ENCODE results near the gene COL1A2. TPM values are rescaled to one million over a fixed set of nuclear protein-coding genes. Genes with fewer than 3 reads are reported as not detected.

Gene COL1A2
- 0.52 TPM for total RNA-seq

DNA sequence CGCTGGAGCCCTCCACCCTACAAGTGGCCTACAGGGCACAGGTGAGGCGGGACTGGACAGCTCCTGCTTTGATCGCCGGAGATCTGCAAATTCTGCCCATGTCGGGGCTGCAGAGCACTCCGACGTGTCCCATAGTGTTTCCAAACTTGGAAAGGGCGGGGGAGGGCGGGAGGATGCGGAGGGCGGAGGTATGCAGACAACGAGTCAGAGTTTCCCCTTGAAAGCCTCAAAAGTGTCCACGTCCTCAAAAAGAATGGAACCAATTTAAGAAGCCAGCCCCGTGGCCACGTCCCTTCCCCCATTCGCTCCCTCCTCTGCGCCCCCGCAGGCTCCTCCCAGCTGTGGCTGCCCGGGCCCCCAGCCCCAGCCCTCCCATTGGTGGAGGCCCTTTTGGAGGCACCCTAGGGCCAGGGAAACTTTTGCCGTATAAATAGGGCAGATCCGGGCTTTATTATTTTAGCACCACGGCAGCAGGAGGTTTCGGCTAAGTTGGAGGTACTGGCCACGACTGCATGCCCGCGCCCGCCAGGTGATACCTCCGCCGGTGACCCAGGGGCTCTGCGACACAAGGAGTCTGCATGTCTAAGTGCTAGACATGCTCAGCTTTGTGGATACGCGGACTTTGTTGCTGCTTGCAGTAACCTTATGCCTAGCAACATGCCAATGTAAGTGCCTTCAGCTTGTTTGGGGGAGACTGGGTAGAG lies at the start of gene COL1A2:
Gene COL1A2 (plus strand): TSS at position 459 of the 704 bp plus-strand sequence. CDS start 137 bp downstream, at position 596.
- H3K9me3 ChIP-seq (ENCODE audit: low read depth, low read length) = no peaks in the 10 kb centered on the region
- H3K27me3 ChIP-seq (ENCODE audit: insufficient read depth, low read length) = peaks cover 18% of the 10 kb centered on the region
- peaks cover 11% of the 10 kb centered on the region for H3K4me1 ChIP-seq (ENCODE audit: insufficient read depth, low read length)
- no peak within 1 kb of the TSS for H3K4me3 ChIP-seq (ENCODE audit: low read length)

DNA sequence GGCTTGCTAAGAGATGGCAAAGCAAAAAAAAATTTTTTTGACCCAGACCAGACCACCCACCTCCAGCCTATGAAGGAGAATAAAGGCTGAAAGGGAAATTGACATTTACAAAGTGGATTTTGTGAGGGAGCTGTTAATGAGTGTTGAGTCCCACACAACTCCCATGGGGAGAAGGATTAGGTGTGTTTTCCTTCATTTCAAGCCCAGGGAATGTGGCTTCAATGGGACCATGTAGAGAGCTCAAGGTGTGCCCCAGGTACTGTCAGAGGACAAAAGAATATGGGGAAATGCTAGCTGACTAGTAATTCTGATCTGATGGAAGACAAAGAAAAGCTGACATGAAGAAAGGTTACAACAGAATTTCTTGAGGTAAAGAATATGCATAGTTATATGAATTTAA lies 48.8 kb upstream of the COL1A2 start:
- no peaks in the 10 kb centered on the region for H3K9me3 ChIP-seq (ENCODE audit: low read depth, low read length)
- no peaks in the 10 kb centered on the region for H3K27me3 ChIP-seq (ENCODE audit: insufficient read depth, low read length)
- H3K4me1 ChIP-seq (ENCODE audit: insufficient read depth, low read length) = no peaks in the 10 kb centered on the region
- H3K4me3 ChIP-seq (ENCODE audit: low read length) = no peak overlapping the region

DNA sequence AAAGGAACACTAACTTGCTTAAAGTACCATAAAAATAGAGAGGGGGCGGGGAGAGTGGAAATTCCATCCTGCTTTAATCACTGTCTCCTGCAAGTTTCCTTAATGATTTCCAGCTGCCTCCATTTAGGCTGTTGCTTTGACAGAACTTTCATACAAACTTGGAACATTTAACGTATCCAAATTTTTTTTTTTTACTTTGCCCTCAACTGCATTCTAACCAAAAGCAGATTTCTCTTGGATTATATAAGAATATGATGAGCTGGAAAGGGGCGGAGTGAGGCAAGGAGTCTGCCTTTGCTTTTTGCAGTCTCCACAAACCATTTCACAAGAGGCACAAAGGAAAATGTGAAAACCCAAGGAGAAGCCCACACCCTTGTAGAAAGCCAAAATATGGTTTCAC lies 46.6 kb upstream of the COL1A2 start:
- H3K4me3 ChIP-seq (ENCODE audit: low read length) = no peak overlapping the region
- H3K4me1 ChIP-seq (ENCODE audit: insufficient read depth, low read length) = no peaks in the 10 kb centered on the region
- H3K9me3 ChIP-seq (ENCODE audit: low read depth, low read length) = no peaks in the 10 kb centered on the region
- H3K27me3 ChIP-seq (ENCODE audit: insufficient read depth, low read length) = no peaks in the 10 kb centered on the region

DNA sequence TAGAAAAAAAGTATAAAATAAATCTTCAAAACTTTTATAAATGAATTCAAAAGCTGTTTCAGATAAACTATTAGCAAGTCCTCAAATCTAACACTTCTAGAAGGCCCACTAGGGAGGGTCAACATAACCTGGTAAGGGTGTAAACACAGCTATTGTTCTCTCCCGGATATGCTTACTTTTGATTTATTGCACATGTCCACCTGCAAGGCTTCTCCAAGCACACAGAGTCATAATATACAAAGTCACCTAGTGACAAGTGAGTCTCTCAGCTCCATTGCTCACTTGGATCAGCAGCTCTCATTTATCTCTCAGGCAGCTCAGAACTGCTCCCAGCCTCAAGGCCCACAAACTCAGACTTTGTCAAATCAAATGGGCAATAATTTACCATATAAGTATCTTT lies 44.0 kb upstream of the COL1A2 start:
- Histone ChIP-seq H3K27me3 (ENCODE audit: insufficient read depth, low read length) (no peaks in the 10 kb centered on the region), H3K4me3 (ENCODE audit: low read length) (no peak overlapping the region), H3K4me1 (ENCODE audit: insufficient read depth, low read length) (no peaks in the 10 kb centered on the region), H3K9me3 (ENCODE audit: low read depth, low read length) (no peaks in the 10 kb centered on the region)

DNA sequence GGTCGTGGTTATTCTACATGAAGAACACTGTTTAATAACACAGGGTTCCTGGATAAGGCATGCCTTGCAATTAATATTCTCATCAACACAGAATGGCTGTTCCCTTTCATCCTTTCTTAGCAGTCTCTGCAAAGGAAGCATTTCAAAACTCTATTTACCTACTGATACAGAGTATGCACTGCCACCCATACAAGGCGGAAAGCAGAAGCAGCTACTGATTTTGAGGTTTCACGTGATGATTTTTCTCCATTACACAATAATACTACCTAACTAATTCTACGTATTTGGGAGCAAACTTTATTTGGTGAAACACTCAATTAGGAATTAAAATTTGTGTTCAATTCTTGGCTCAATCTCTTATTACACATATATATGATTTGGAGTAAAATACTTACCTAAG lies 43.0 kb upstream of the COL1A2 start:
- Histone ChIP-seq H3K27me3 (ENCODE audit: insufficient read depth, low read length) (no peaks in the 10 kb centered on the region), H3K4me1 (ENCODE audit: insufficient read depth, low read length) (no peaks in the 10 kb centered on the region), H3K9me3 (ENCODE audit: low read depth, low read length) (no peaks in the 10 kb centered on the region), H3K4me3 (ENCODE audit: low read length) (no peak overlapping the region)

DNA sequence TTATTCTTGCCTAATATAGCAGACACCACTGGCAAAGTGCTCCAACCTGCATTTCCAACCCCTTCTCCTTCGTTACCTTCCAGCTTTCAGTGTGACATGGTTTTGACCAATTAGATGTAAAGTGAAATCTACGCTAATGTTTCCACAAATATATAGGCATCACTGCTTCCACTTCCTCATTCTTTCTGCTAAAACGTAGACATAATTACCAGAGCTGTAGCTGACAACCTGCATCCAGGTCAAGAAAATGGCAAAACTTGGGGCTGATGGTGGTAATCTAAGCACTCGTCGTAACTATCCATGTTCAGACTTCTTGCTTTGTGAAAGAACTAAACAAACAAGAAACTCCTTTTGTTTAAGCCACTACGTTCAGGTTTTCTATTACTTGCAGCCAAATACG lies 41.8 kb upstream of the COL1A2 start:
- Histone ChIP-seq H3K4me1 (ENCODE audit: insufficient read depth, low read length) (no peaks in the 10 kb centered on the region), H3K4me3 (ENCODE audit: low read length) (no peak overlapping the region)

DNA sequence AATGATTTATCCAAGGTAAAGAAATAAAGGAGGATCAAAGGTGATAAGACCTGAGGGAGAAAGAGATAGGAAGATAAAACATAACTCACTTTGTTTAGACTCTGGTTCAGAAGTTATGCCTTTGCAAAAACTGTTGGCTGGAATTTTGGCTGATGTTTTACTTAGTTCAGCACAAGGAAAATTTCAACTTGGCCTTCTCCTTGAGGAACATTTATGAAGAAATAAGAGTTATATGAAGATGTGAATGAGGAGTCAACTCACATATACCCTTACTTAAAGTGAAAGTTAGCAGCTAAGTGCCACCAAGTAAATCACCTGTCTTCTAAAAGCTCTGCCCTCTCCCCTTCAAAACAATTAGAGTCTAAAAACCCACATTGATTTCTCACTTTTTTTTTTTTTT lies 39.7 kb upstream of the COL1A2 start:
- no peak overlapping the region for H3K4me3 ChIP-seq (ENCODE audit: low read length)

More for the DNA sequence above, 41.8 kb upstream of the COL1A2 start:
- no peaks in the 10 kb centered on the region for H3K27me3 ChIP-seq (ENCODE audit: insufficient read depth, low read length)
- H3K9me3 ChIP-seq (ENCODE audit: low read depth, low read length) = no peaks in the 10 kb centered on the region

DNA sequence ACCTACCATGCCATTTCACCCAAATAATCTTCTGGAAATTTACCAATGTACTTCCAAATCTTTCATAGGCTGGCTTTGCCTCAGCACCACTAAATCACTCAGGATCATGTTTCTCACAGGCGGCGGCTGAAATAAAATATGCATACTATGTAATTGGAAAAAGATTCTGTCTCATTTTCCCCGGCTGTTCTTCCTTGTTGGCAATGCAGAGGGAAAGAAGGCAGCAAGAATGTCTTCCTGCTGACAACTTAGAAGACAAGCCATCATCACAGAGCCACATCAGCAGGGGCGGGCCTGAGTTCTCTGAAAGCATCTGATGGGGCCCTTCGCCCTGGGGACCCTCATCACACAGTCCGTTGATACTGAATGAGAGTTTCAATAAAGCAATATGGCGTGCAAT lies 39.2 kb upstream of the COL1A2 start:
- H3K27me3 ChIP-seq (ENCODE audit: insufficient read depth, low read length) = no peaks in the 10 kb centered on the region
- no peaks in the 10 kb centered on the region for H3K4me1 ChIP-seq (ENCODE audit: insufficient read depth, low read length)
- no peak overlapping the region for H3K4me3 ChIP-seq (ENCODE audit: low read length)
- no peaks in the 10 kb centered on the region for H3K9me3 ChIP-seq (ENCODE audit: low read depth, low read length)

More for the DNA sequence above, 39.7 kb upstream of the COL1A2 start:
- Histone ChIP-seq H3K27me3 (ENCODE audit: insufficient read depth, low read length) (no peaks in the 10 kb centered on the region), H3K4me1 (ENCODE audit: insufficient read depth, low read length) (no peaks in the 10 kb centered on the region), H3K9me3 (ENCODE audit: low read depth, low read length) (no peaks in the 10 kb centered on the region)

DNA sequence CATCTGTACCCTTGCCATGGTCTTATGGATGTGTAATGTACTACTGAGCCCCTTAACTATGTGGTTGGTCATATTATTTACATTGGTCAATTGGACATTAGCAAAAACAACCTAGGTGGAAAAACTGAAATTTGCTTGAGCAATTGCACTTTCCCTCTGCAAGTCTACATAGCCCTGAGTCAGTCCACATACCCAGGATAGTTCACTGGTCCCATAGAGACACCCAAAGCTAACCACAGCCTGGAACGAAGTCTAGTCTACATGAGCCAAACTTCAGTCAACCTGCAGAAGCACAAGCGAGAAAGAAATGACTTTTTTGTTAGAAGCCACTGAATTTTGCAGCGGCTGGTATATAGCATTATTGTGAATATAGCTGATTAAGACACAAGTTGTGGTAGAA lies 37.6 kb upstream of the COL1A2 start:
- Histone ChIP-seq H3K4me1 (ENCODE audit: insufficient read depth, low read length) (no peaks in the 10 kb centered on the region), H3K27me3 (ENCODE audit: insufficient read depth, low read length) (no peaks in the 10 kb centered on the region), H3K9me3 (ENCODE audit: low read depth, low read length) (no peaks in the 10 kb centered on the region), H3K4me3 (ENCODE audit: low read length) (no peak overlapping the region)

DNA sequence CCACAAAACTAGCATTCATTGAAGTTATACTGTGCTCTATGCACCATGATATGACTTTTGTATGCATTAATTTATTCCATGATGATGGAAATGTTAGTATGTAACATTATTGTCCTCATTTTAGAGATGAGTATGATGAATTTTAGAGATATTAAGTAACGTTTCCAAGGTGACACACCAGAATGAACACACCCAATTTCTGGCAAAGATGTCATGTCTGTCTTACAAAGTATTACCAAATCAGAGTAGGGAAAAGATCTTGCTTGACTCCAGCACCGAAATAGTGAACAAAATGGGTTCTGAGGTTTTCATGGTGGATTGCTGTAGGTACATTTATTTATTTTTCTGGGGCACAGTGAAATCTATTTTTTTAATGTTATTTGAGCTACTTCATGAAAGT lies 33.8 kb upstream of the COL1A2 start:
- no peaks in the 10 kb centered on the region for H3K27me3 ChIP-seq (ENCODE audit: insufficient read depth, low read length)
- H3K4me1 ChIP-seq (ENCODE audit: insufficient read depth, low read length) = no peaks in the 10 kb centered on the region
- H3K4me3 ChIP-seq (ENCODE audit: low read length) = no peak overlapping the region
- no peaks in the 10 kb centered on the region for H3K9me3 ChIP-seq (ENCODE audit: low read depth, low read length)

DNA sequence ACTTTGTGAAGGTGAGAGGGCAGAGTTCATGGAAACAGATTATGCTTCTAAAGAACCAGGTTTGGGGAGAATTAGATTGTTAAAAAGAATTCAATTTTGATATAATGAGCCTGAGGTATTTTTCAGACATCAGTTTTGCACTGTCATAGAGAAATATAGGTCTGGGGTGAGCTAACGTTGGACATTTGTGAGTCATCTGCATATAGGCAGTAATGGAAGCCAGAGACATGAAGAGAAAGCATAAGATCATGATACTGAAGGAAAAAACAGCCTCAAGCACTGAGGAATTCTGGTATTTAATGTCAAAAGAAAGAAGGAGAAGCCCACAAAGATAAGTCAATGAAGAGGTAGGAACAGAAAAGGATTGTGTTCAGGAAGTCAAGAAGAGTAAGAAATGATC lies 32.4 kb upstream of the COL1A2 start:
- no peak overlapping the region for H3K4me3 ChIP-seq (ENCODE audit: low read length)
- H3K4me1 ChIP-seq (ENCODE audit: insufficient read depth, low read length) = no peaks in the 10 kb centered on the region
- H3K27me3 ChIP-seq (ENCODE audit: insufficient read depth, low read length) = no peaks in the 10 kb centered on the region
- H3K9me3 ChIP-seq (ENCODE audit: low read depth, low read length) = no peaks in the 10 kb centered on the region

DNA sequence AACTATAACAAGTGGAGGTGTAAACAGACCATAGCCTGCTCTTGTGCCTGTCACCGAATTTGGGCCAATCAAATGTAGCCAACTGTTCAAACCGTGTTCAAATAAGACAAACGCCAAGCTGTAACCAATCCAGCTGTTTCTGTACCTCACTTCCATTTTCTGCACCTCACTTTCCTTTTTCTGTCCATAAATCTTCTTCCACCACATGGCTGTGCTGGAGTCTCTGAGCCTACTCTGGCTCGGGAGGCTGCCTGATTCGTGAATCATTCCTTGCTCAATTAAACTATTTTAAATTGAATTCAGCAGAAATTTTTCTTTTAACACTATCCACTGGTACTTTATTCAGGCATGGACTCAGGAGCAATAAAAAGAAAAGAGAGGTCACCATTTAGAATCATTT lies 29.9 kb upstream of the COL1A2 start:
- H3K4me3 ChIP-seq (ENCODE audit: low read length) = no peak overlapping the region
- no peaks in the 10 kb centered on the region for H3K4me1 ChIP-seq (ENCODE audit: insufficient read depth, low read length)
- no peaks in the 10 kb centered on the region for H3K9me3 ChIP-seq (ENCODE audit: low read depth, low read length)
- H3K27me3 ChIP-seq (ENCODE audit: insufficient read depth, low read length) = no peaks in the 10 kb centered on the region

DNA sequence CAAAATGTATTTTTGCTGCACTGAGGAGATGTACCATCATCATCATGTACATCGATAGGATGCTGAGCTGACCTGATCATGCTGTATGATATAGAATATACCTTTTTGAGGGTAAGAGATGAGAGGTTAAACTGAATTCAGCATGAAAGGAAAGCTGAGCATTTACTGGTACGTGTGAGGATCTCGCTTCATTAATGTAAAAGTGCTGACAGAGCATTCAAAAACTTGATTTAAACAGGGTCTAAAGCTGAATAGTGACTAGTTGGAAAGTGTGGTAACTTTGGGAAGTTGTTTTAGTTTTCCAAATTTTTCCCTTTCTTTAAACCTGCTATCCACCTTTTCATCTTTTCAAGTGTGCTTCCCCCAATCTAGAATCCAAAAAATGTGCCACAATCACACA lies 28.5 kb upstream of the COL1A2 start:
- Histone ChIP-seq H3K9me3 (ENCODE audit: low read depth, low read length) (no peaks in the 10 kb centered on the region), H3K4me1 (ENCODE audit: insufficient read depth, low read length) (no peaks in the 10 kb centered on the region), H3K27me3 (ENCODE audit: insufficient read depth, low read length) (no peaks in the 10 kb centered on the region), H3K4me3 (ENCODE audit: low read length) (no peak overlapping the region)

DNA sequence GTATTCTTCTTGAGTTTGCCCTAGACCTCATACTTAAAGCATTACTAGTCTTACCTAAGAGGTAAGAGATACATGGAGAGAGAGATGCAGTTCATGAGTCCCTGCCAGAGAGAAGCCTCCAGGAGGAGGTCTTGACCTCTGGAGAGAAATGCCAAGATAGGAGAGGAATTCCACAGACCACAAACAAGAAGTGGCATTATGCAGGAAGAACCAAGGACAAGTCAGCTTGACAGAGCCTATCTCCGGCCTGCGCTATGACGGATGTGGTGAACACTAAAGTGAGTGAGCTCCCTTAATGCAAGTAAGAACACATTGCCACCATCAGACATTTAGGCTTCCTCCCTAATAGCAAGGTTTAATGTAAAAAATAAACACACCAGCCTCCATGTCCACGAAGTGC lies 27.9 kb upstream of the COL1A2 start:
- Histone ChIP-seq H3K4me3 (ENCODE audit: low read length) (no peak overlapping the region), H3K27me3 (ENCODE audit: insufficient read depth, low read length) (no peaks in the 10 kb centered on the region), H3K4me1 (ENCODE audit: insufficient read depth, low read length) (no peaks in the 10 kb centered on the region), H3K9me3 (ENCODE audit: low read depth, low read length) (no peaks in the 10 kb centered on the region)

DNA sequence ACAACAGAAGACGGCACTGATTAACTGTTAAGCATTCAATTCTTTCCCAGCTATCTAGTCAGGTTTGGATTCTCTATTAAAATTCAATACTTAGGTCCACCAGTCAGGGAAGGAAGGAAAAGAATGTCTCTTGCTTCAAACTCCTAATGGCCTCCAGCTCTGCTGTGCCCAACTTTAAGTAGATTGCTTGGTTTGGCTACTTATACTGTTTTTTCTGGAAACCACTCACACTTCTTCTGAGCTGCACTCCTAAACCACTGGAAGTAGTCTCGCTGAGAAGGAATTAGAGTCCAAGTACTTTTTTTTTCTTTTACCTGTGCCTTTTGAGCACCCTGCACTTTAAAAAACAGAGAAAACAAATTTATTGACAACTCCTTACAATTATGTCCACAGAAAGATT lies 26.7 kb upstream of the COL1A2 start:
- H3K9me3 ChIP-seq (ENCODE audit: low read depth, low read length) = no peaks in the 10 kb centered on the region
- H3K4me3 ChIP-seq (ENCODE audit: low read length) = no peak overlapping the region
- H3K27me3 ChIP-seq (ENCODE audit: insufficient read depth, low read length) = no peaks in the 10 kb centered on the region
- H3K4me1 ChIP-seq (ENCODE audit: insufficient read depth, low read length) = no peaks in the 10 kb centered on the region

DNA sequence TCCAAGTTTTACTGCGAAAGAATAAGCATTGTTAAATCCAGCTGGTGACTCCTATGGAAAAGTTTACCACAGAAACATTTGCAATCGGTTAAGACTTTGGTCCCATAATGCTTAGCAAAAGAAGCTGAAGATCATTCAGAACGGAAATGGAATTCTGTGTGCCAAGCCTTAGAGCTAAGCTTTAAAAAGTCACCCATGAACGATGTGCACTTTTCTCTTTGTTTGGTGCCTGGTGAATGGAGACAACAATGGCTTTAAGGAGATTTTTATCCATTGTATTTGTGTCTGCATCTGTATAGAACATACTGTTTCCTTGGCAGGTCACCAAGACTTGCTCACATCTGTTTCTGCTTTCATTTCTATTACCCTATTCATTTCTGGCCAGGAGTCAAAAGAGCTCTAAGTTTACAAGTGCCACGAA lies 26.3 kb upstream of the COL1A2 start:
- Histone ChIP-seq H3K4me3 (ENCODE audit: low read length) (no peak overlapping the region), H3K4me1 (ENCODE audit: insufficient read depth, low read length) (no peaks in the 10 kb centered on the region), H3K27me3 (ENCODE audit: insufficient read depth, low read length) (no peaks in the 10 kb centered on the region), H3K9me3 (ENCODE audit: low read depth, low read length) (no peaks in the 10 kb centered on the region)

Measured in mononuclear cell (primary cell).